Measurements from ENCODE around the gene ZFHX2.

ZFHX2 gene

DNA sequence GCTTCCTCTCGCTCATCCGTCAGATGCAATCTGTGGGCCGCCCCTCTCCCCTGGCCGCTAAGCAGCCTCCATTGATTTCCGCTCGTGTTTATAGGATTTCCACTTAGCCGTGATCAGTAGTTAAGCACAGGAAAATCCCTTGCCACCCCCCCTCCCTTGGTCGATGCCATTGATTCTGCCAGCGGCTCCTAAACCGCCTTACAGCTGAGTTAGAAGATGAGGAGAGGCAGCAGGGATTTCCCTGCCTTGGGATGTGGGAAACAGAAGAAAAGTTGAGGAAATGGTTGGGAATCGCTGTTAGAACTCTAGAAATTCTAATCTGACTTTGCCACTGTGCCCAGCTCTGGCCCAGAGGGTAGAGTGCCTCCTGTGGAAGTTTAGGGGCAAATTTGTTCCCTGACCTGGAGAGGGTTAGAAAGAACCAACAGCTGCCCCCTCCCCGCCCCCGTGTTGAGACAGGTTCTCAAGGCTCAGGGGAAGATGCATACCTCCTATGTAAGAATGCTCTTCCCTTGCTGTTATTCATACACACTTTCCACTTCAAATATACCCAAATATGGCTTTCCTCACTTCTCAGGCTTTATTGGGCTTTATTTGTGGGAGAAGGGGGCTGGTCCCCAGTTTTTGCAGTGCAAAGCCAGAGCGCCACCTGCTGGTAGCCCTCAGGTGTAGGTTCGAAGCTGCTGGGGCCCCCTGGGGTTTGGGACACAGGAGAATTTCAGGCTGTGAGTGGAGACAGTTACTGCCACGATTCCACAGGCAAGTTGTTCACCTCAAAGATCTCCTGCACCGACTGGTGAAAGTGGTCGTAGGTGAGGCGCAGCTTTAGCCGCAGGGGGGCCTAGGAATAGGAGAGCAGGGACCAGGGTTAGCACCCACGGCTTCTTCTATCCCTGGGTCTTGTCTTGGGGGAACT, 7.7 kb upstream of the ZFHX2 start:
- DNase-seq: peak; percentile 51

DNA sequence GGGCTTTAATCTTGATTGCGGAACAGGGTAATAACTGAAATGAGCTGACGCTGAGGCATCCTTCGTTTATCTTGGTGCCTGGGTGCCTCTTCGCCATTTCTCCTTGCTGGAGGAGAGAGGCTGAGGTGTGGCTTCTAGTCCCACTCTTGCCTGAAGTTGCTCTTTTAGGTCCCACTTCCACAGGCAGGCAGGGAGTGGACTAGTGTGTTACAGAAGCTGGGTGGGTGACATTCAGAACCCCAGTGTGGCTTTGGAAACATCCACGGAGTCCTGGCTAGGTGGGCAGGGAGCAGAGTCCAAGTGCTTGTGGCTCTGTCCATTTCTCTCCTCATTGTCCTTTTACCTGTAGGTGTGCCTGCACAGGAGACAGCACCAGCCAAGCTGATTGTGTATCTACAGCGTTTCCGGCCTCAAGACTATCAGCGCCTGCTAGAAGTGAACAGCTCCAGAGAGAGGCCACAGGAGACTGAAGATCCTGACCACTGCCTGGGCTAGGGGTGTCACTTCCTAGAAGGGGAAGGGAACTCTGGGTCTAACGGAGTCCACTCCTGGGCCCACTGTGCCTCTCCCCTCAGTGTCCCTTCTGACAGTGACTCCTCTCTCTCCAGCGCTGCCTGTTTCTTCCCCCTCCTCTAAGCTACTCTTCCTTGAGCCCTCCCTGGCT, 6.9 kb upstream of the ZFHX2 start:
- no peak for DNase-seq

DNA sequence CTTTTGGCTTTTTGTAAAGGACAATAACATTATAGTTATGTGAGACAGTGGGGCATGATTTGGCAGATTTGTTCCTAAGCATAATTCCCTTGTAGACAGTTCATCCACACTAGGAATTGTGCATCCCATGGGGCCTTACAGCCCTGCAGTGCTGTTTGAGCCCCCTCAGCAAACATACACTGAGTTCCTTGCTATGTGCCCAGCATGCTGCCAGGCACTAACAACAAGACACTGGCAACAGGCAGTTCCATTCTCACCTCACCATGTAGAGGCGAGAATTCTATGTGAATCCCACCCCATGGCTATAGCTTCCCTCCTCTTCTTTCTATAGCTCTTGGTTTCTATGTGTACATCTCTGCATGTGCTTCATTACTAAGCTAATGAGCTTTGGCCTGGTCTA, 6.4 kb upstream of the ZFHX2 start:
- no peak for DNase-seq

DNA sequence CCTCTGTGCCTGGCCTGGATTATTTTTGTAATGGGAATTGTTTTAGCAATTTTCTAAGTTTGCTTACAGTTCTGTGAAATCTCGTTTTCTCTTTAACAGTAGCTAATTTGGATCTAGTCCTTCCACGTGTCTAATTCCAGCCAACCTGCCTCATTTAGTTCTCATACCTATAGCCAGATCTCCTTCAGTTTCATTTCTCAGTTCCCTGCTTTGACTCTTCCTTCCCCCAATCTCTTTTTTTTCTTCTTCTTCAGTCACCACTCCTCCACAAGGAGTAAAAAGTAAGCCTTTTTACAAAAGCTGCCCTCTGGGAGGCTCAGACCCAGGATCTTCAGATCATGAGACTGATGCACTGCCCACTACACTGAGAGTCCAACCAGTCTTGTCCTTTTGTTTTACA, 6.0 kb upstream of the ZFHX2 start:
- no peak for DNase-seq

DNA sequence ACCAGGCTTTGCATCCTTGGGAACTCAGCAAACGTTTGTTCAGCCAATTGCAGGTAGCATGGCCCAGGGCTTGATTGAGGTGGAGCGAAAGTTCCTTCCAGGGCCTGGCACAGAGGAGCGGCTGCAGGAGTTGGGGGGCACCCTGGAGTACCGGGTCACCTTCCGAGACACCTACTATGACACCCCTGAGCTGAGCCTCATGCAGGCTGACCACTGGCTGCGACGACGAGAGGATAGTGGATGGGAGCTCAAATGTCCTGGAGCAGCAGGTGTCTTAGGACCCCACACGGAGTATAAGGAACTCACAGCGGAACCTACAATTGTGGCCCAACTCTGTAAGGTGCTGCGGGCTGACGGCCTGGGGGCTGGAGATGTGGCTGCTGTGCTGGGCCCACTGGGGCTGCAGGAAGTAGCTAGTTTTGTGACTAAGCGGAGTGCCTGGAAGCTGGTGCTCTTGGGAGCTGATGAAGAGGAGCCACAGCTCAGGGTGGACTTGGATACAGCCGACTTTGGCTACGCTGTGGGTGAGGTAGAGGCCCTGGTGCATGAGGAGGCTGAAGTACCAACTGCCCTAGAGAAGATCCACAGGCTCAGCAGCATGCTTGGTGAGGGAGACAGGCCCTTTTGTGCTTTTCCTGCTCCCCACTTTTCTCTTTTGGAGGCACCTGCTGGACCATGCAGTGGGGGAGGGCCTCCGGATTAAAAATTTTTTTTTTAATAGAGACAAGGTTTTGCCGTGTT, 5.3 kb upstream of the ZFHX2 start:
- no peak for DNase-seq

DNA sequence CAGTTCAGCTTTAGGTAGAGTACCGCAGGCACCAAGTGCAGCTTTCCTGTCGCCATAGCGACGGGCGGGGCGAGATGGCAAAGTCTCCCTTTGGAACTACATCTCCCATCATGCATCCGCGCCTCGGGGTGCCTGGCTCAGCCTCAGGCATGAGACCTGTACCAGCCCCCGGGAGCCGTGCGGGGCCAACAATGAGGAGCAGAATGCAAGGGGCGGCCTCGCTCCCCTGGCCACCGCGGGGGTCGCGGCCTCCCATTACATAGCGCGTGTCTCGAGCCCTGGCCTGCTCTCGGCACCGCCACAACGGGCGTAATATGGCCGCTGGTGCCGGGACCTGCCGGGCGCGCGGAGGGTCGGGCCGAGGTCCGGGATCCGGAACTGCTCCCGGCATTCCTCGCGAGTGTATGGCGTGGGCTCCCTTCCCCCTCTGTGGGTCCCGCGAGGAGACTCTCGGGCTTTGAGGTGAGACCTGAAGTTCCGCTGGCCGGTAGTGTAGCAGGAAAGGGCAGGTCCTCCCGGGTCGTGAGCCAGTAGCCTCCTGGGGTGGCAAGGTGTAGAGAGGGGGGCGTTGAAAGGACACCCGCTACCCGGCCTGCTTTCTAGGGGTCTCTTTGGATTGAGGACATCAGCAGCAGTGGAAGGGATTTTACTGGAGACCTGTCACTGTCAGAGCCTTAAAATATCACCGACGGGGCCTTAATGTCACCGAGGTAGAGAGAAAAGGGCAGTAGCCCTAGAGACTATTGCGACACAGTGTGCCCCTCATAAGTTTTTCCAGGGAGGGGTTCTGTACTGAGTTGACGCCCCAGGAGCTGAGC, 4.5 kb upstream of the ZFHX2 start, which contains the start of gene THTPA:
THTPA (plus strand) TSS at position 390 of the 818 bp plus-strand sequence. CDS start 487 bp downstream, outside the sequence.
- peak; percentile 84 for DNase-seq

DNA sequence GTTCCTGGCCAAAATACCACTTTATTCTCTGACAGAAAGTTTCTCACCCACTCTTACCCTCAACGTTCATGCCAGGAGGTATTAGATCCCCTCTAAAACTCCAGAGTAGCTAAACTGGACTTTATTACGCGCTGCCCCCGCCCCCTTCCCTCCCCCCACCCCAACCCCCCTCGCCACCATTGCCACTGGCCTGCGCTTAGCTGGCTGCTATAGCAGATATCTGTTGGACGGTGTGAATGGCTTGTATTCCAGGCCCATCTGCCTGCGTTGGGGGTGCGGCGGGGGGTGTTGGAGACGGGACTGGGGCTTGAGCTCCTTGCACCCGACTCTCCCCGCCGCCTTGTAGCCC, 3.9 kb upstream of the ZFHX2 start:
- no peak for DNase-seq

DNA sequence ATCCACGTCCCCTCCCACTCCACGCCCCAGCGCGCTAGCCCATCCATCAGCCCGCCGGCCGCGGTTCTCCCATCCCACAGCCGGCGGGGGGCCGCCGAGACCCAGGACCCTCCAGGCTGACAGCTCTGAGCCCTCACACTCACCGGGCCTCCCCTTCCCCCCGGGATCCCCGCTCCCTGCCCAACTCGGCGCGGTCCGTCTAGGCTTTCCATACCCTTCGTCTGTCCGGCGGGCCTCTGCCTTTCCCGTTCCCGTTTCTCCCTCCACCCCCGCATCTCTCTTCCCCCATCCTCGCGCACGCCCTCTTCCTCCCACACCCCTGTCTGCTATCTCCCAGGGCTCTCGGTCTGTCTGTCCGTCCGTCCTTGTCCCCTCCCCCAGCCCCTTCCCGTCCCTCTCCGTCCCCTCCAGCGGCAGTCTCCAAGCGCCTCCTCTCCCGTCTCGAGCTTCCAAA, 726 bp downstream of the ZFHX2 start:
- no peak for DNase-seq

DNA sequence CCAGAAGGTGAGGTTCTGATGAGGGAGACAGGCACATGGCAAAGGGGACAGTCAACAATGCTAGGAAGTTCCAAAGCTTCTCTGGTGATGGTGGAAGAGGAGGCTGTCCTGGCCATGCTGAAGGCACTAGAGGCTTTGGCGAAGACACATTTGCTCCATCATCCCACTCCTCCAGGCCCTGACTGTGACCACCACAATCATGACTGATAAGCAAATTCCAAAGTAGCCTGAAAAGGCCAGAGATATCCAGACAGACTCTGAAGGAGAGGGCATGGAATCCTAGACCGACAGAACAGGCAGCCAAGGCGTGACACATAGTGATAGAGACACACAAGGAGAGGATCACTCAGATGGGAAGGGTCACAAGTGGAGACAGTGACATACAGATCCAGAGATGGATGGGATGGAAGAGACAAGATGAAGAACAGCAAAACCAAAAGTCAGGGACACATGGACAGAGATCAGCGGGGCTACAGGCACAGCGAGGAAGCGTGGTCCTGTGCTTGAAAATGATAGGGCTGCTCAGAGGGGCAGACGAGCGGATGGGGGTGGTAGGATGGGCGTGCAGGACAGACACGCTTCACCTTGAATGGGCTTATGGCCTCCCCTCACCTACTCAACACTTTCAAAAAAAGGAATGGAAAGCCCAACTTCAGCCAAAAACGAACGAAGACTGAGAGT, 1.3 kb downstream of the ZFHX2 start:
- DNase-seq: no peak

DNA sequence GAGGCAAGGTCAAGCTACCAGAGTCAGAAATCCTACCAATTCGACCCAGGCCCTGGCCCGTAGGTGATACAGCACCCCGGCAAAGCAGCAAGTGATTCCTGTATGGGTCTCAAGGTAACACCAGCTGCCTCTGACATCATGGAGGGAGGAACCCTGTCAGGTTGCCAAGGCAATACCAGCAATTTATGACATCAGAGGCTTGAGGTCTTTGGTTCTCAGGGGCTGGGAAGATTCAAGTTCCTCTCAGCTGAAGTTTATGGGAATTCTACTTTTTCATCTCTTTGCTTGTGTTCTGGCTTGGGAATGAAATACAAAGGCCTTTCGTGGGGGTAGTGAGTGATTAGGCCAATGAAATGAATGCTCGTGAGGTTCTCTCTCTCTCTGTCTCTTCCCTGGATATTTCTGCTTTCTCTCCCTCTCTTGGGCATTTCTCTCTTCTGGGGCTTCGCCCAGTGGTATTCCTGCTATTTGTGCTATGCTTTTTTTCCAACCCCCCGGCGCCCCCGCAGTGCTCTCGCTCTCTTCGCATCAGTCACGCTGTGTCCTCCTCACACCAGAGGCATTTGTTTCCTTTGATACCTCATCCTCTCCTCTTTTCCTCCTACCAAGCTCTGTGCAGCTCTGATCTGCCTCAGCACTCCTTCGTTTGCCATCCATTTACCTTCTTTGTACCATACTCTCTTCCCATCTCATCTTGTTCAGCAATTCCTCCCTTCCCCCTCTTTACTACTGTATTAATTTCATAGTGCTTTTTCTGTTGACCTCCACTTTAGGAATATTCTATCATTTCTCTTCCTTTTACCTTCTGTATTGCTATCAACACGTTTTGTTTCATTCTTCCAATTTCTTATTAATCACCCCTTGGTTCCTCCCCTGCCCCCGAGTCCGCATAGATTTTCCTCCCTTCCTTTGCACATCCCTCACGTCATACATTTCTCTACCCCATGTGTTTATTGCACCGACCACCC, 2.9 kb downstream of the ZFHX2 start:
- DNase-seq: no peak

DNA sequence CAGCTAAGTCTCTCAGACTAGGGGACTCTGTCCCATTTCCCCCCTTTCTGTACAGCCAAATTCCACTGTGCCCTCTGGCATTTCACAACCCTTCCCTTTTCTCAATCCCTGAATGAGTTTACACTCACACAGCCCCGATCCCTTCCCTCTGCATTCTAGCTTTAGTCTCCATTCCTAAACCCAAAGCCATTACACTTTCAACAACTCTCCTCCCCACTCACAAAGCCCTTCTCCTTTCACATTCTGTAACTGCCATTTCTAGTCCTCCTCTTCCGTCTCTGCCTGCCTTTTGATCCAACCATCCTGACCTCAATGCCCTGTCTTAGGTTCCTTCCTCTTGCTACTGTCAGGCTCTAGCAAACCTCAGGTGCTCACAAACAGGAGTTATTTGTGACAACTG, 3.6 kb downstream of the ZFHX2 start:
- no peak for DNase-seq

DNA sequence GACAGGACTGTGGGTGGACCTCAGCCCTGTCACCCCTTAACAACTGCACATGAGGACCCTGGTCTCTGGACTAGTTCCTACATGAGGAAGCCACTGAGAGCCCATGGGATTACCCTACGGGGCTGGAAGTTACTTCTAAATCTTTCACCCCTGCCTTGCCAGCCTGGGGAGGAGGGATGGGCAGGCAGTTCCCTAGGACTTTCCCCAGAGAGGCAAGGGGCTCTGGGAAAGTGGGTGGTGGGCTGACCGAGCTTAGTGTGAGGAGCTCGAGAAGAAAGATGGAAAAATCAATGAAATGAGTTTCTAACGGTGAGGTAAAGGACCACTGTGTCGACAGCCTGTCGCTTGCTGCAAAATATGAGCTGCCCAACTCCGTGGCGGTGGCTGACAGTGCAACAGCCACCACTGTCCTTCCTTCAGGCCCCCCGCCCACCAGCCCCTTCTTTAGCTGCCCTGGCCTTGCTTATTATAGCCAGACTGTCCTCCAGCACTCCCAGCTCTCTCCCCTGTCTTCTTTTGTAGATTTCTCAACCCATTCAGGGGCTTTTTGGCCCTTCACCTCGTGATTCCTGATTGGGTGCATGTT, 5.0 kb downstream of the ZFHX2 start:
- no peak for DNase-seq

DNA sequence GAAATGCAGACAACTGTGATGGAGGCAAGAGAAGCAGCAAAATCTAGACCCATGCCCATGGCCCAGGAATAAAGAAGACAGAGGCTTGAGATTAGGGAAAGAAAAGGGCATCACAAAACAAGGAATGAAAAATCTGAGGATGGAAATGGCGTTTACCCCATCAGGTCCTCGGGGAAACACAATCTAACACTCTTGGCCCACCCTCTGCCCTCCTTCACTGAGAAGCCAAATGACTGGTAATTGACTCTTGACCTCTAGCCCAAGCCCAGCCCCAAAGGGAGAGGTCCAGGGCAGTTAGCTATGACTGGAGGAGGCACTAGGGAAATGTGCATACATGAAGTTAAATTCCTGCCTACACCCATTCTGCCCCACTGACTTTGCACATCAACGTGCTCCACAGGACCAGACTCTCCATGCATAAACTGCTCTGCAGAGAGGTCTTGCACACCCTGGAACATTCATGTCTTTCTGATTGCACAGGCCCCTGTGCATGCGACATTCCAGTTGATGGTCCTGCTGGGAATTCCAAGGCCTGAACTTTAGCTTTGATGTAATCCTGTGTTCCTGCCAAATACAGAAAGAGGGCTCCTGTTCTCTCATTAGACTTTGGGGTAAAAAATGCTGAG, 5.7 kb downstream of the ZFHX2 start:
- no peak for DNase-seq

DNA sequence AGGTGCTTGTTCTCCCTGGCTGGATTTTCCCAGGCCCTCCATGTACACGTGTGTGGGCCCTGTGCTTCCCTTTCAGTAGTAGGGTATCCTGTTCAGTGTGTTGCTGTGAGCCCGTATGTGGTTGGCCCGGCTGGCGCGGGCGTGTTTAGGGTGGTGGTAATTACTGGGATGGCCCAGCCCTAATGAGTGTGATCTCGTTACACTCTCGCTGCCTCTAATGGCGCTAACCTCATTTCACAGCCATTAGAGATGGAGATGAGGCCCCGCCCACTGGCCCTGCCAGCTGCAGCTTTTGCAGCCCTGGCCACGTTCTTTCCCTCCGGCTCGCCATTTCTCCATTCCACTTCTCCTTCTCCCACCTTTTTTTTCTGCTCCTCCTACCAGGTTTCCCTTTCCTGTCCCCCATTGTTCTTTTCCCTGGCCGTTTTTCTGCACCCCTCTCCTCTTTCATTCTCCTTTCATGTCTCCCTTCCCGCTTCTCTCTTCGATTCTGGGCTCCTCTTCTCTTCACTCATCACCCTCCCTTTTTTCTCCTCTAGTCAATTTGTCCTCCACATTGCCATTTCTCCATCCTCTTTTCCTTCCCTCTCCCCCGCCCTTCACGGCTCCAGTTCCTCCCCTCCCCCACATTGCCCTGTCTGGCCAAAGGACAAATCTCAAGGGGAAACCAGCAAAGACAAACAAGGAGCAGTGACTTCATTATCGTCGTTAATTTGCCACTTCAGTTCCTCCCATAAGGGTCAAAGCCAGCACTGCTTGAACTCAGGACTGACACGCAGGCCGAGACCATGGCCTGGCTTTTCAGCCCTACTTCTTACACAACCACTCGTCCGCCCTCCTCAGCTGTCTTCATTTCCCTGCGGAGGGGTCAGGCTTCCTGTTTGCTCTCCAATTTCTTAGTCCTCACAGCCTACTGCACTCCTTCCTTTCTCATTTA, 6.8 kb downstream of the ZFHX2 start:
- DNase-seq: no peak

DNA sequence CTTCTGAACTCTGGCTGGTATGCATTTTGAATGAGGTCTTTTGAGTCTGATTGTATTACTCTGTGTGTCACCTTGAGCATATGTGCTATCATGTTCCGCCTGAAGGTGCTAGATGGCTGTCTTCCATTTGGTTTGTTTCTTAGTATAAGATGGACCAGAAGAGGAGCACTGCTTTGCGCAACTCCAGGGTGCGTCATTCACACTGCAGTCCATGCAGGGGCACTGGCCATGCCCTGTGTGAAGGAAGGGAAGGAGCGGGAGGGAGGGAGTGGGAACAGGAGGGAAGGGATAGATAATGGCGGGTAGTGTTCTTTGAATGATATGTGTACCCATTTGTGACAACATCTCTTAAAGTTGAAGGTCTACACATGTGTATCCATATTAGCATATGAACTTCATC, 8.2 kb downstream of the ZFHX2 start:
- no peak for DNase-seq

DNA sequence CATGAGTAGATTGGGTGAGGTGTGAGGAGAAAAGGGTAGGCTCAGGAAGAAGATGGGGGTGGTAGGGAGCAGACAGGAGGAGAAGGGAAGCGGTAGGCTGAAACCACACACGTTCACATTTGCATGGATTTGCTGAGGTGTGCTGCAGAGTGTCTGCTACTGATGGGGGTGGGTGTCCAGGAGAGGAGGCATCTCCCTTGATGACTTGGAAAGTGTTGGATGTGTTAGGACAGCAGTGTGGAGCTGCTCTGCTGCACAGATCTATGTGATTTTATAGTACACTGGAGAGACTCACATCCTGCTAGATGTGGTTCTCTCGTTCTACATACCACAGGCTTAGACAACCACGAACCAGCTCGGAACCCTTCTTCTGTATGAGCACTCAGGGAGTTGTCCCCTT, 9.3 kb downstream of the ZFHX2 start:
- DNase-seq: no peak

DNA sequence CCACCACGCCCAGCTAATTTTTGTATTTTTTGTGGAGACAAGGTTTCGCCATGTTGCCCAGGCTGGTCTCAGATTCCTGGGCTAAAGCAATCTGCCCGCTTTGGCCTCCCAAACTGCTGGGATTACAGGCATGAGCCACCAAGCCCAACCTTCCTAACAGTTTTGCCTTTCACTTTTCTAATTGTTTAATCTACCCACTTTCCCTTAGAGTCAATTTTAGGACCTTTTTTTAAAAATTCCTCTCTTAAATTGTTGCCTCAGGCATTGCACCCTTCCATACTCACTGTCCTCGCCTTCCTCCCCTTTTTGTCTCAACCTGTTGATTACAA, 11.5 kb downstream of the ZFHX2 start:
- DNase-seq: no peak

DNA sequence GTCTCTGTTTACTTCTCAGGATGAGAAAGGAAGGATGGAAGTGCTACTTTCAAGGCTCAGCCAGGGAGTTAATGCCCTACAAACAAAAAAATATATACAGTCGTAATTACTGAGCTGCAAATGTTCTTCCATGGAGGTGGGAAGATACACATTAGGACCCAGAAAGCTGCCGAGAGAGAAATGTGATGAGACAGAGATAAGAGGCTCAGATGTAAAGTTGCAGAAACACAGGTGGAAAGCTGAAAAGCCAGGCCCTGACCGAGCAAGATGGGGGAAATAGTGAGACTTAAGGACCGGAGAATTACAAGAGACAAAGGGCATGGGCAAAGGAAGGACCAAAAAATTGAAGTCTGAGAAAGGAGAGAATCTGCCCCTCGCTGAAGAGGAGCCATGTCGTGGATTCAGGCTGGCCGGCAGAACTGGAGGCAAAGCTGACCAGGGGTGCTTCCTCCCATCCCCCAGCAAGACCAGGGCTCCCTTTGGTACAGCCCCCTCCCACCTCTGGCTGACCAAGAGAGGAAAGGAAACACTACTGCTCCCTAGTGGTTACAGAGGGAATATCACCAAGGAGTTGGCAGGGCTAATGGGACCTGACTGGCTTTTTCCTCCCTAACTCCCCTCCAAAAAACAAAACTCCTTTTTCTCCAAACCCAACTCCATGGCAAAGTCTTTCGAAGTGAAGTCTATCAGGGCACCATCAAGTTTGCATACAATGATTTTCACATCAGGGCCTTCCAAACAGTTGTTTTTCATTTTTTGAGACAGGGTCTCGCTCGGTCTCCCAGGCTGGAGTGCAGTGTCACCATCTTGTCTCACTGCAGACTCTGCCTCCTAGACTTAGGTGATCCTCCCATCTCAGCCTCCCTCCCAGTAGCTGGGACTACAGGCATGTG, 12.1 kb downstream of the ZFHX2 start:
- no peak for DNase-seq
